ENCODE results near the gene DR1.

DNA sequence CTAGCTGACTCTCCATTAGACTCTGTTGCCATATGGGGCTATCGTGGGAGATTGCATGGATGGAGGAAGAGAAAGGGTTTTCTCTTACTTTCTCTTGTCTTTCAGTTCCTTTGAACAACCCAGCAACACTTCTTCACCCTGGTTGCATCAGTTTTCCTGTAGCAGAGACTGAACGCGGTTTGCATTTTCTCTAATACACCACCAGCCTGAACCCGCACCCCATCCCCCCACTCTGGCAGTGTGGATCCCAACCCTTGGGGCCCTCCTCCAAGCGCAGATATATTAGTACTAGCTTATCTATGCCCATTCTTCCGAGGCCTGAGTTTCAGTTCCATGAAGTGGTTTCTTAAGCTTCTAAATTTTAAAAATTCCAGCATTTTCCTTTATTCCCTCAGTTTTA is 12.6 kb downstream of the DR1 start:
- TF ChIP-seq, protein P1, sequence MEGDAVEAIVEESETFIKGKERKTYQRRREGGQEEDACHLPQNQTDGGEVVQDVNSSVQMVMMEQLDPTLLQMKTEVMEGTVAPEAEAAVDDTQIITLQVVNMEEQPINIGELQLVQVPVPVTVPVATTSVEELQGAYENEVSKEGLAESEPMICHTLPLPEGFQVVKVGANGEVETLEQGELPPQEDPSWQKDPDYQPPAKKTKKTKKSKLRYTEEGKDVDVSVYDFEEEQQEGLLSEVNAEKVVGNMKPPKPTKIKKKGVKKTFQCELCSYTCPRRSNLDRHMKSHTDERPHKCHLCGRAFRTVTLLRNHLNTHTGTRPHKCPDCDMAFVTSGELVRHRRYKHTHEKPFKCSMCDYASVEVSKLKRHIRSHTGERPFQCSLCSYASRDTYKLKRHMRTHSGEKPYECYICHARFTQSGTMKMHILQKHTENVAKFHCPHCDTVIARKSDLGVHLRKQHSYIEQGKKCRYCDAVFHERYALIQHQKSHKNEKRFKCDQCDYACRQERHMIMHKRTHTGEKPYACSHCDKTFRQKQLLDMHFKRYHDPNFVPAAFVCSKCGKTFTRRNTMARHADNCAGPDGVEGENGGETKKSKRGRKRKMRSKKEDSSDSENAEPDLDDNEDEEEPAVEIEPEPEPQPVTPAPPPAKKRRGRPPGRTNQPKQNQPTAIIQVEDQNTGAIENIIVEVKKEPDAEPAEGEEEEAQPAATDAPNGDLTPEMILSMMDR (IDR thresholded peaks at IDR 0.05; ENCODE audit: insufficient read depth, low read depth, low read length) = no peak
- no peak for TF ChIP-seq EZH2 (IDR thresholded peaks at IDR 0.05; ENCODE audit: insufficient read depth, low read length)
